Thoracic aorta endothelial cell (primary cell): ENCODE measurements around the gene GUCA2A. TPM values are rescaled to one million over a fixed set of nuclear protein-coding genes. Genes with fewer than 3 reads are reported as not detected.

Source experiments
- total RNA-seq: library from RNA; depleted of rRNA; stranded (reverse); fragments of >200 nt; gene quantifications from 2 replicates; pipeline ENCODE4 v1.2.3, GENCODE V29; 2012

GUCA2A gene
- total RNA-seq: not detected in 2 replicates

GRCh38 chr1:42164551-42165420, at the start of gene GUCA2A:
TSS of gene GUCA2A (minus strand) at chr1:42164745. CDS start at chr1:42164712, 33 bp downstream.

GRCh38 chr1:42152907-42153600, 11.5 kb downstream of the GUCA2A start, which contains the start of gene GUCA2B:
TSS of gene GUCA2B (plus strand) at chr1:42153410. CDS start at chr1:42153451, 41 bp downstream.

Other genes starting within 250 kb of the GUCA2A start
- gene HIVEP3, start 245.8 kb downstream of the GUCA2A start, total RNA-seq: 2.7 and 2.9 TPM in 2 replicates
- gene GUCA2B, start 11.3 kb downstream of the GUCA2A start, total RNA-seq: not detected in 2 replicates
- 41.2 and 57.2 TPM in 2 replicates for gene FOXJ3, start 170.5 kb upstream of the GUCA2A start, total RNA-seq
- under 0.01 and 0.14 TPM in 2 replicates for gene RIMKLA, start 216.0 kb upstream of the GUCA2A start, total RNA-seq